HG03135 (cell line): ENCODE data around the gene RHEB.

Experiments
- ATAC-seq: cut with Tn5 transposase; IDR thresholded peaks from one replicate; pipeline ENCODE4 v1.9.1; 2021; ENCODE audit warnings: mild to moderate bottlenecking, moderate library complexity; ENCODE audit not compliant: unreplicated experiment

The RHEB gene

DNA sequence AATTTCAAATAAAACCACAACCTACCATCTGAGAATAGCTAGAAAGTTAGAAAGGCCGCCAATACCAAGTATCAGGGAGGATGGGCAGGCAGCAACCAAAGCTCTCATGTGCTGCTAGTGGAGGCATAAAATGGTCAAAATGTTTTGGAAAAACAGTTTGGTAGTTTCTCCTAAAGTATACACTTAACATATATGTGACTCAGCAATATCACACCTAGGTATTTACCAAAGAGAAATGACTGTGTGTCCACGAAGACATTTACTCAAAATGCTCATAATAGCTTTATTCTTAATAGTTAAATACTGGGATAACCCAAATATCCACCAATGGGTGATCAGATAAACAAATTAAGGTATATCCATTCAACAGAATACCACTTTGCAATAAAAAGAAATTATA, 14.3 kb downstream of the RHEB start:
- ATAC-seq, result no peak

DNA sequence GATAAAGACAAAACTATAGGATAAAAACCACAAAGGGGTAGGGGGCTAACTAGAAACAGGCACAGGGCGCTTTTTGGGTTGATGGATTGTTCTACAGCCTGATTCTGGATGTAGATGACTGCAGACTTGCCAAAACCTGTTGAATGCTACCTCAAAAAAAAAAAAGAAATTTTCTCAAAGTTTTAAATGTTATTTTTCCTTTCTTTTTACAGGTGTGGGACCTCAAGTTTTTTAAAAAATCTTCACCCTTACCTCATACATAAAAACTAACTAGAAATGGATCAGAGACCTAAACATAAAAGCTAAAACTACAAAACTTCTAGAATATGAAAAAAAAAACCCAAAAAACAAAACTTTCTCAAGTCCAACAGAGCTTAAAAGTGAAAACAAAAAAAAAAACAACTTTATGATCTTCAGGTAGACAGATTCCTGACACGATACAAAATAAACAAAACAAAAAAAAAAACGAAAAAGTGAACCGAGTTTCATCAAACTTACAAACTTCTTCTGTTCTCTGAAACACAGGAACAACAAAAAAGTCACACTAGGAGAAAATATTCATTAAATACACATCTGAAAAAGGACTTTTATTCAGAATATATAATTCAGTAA, 14.9 kb downstream of the RHEB start:
- ATAC-seq, result no peak

DNA sequence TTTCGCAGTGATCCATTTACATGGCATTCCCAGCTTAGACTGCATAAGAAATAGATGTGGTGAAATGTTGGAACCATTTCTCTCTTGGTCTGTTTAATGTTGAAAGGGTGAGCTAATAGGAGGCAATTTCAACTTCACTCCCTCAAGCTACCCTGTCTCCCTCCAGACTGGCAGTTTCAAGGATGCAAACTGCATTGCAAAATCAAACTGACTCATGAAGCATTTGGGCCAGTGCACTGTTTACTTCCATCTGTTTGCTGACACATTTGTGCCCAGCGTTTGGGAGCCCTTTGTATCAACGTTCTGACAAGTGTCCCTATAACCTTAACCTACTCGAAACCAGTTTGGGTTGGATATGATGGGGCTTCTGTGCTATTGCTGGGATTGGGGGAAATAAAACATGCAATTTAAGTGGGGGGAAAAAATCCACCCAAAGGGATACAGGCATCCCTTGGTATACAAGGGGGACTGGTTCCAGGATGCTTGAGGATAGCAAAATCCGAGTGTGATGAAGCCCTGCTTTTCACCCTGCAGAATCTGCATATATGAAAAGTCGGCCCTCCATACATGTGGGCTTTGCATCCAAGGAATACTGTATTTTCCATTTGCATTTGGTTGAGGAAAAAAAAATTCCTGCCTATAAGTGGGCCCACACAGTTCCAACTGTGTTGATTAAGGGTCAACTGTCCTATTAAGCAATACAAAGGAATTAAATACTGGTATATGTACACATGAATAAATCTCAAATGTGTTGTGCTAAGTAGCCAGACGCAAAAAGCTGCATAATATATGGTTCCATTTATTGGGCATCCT, 15.6 kb downstream of the RHEB start:
- ATAC-seq, result no peak

DNA sequence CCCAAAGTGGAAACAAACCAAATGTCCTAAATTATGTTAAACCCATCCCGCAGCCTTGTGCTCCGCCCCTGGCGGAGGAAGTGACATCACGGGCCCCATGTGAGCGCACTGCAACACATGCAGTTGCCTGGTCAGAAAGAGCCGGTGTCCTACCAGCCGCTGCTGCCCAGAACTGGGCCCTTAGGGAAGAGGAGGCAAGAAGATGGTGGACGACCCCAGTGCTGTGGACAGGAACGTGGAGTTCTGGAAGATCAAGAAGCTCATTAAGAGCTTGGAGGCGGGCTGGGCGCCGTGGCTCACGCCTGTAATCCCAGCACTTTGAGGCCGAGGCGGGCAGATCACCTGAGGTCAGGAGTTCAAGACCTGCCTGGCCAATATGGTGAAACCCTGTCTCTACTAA, 18.0 kb downstream of the RHEB start:
- no peak for ATAC-seq

DNA sequence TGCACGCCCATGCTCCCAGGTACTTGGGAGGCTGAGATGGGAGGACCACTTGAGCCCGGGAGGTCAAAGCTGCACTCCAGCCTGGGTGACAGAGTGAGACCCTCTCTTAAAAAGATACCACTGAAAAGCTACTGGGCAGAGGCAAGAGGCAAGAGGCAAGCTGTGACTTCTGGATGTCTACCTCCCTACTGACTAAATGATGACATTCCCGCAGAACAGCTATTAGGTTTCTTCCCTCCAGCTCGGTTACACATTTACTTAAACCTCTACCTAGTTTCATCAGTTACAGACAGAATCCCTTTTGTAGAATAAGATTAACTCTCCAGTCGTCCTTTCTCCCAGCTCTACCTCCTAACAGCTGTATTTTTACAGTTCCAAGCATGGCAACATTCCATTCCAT, 21.2 kb downstream of the RHEB start:
- ATAC-seq, result no peak

DNA sequence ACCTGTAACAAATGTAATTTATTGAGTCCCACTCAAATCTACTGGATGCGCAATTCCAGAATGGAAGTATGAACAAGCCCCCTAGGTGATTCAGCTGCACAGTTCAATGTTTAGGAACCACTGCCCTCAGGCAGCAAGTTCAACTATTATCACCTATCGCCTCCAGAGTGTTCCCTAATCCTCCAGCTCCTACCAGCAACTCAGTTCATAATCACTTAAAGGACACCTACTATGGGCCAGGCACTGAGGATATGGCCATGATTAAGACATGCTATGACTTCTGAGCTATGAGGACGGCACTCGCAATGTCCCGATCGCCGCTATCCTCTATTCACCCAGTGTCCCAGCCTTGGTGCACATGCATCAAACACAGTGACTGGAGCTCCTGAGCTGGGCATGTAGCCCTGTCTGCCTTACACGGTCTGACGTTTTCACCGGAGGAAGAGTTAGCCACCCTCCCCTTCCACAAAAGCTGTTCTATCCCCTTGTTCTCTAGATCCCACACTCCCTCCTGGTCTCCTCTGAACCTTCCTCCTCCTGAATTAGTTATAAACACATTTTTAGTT, 22.3 kb downstream of the RHEB start:
- ATAC-seq, result no peak

DNA sequence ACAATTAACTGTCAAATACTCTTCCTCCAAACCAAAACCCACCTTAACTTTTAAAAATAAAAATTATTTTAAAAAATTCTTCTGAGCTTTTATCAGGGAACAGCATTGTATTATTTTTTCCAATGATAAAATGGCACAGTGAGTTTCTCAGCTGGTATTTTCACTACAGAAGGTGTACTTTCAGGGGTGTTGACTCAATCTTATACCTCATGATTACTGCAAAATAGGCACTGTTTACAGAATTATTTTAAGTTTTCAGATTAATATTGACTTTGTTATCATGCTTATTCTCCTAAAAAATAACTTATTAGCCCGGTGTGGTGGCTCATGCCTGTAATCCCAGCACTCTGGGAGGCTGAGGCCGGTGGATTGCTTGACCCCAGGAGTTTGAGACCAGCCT, 24.3 kb downstream of the RHEB start:
- ATAC-seq, result no peak

DNA sequence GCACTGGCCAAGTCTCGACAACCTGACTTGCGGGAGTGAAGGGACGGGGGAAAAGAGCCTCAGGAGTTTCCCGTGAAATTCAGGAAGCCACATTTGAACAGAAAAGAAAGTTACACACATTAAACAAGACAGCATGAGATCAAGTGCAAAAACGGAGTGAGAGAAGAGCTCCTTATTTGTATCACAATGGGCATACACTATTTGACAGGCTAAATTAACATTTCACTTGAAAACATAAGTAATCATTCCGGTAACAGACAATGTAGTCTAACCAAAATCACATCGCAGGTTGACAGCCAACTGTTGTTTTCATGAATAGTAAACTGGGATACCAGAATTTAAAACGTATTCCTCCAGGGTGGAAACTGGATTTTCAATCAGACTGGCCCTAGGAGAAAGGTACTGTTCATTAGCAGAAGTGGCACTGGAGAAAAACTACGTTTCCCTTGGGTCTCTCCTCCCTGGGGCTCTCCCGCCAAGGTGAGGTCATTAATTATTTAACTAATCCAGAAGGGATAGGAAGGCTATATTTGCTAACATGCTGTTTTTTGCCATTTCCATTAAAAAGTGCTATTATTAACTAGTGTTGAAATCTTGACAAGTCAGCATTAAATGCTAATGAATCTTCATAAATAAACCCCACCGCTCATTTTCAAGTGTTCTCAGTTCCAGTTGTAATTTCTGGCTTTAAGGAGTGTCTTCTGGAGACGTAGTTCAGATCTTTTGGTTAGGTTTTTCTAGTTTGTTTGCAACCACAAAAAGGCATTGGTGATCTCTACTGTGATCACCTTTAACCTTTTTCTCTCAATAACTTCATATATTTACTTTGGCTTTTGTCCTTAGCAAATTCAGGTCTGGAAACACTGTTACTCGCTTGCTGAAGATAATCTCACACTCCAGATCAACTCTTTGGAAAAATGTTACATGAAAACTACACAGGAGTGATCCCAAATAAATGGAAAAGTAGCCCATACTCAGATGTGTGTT, 25.1 kb downstream of the RHEB start:
- no peak for ATAC-seq

DNA sequence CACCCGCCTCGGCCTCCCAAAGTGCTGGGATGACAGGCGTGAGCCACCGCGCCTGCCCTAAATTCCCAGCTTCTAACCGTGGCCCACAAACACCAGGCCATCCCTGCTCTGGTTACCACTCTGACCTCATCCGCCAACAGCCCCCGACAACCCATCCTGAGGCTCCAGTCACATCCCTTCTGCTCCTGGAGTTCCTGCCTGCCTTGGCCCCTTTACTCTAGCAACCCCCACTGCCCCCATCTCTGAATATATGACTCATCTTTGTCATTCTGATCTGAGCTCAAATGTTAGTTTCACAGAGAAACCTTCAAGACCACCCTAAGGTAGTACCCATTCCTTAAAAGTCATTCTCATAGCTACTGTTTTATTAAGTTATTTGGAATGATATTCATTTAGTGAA, 26.6 kb downstream of the RHEB start:
- ATAC-seq, result no peak

DNA sequence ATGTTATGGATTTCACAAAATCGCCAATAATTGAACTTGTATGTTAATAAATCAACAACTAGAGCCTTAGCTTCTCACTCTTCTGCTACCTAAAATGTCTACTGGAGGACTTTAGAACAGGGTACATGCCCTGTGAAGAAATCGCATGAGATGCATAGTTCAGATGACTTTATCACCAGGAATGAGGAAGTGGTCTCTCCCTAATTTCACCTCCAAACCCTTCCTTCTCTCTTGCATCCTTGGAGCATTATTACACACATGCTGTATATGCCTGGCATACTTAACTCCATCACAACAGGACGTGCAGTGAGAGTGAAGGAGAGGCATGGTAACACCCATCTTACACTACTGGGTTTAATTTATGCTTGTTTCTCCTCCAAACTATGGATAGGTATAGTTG, 27.8 kb downstream of the RHEB start:
- no peak for ATAC-seq

DNA sequence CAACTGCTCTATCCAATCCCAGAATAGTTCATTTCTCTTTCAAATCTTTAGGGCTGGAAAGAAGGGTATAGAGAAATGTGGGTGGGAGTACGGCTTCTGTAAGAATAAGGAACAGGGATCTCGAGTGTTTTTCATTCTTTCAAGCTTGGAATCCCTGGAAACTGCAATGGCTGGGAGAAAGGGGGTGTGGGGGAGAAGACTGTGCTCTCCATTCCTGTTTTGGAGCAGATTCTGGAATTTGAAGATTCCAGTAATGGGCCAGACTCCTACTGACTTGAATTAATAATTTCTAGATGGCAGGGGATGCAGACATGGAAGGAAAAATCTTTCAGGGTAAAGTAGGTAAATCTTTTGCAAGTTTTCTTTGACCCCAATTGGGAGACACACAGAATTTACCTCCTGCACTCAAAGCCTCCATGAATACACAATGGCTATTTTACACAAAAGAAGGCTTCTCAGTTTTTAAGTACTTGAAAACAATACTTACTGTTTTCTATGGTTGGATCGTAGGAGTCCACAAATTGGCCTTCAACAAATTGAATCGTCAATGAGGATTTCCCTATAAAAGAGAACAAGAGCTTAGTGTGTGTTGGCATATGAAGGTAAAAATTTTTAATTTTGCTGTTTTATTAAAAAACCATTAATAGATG, 29.1 kb downstream of the RHEB start:
- no peak for ATAC-seq

DNA sequence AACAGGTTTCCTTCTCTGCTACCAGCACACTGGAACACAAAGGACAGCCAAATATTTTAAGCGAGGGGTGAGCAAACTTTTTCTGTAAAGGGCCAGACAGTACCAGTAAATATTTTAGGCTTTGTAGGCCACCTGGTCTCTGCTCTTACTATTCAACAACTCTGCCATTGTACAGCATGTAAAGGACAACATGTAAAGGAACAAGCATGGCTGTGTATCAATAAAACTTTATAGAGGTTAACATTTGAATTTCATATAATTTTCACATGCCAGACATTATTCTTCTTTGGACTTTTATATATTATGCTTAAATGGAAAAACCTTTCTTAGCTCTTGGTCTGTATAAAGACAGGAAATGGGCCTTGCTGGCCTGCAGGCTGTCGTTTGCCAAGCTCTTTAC, 30.2 kb downstream of the RHEB start:
- ATAC-seq, result no peak

DNA sequence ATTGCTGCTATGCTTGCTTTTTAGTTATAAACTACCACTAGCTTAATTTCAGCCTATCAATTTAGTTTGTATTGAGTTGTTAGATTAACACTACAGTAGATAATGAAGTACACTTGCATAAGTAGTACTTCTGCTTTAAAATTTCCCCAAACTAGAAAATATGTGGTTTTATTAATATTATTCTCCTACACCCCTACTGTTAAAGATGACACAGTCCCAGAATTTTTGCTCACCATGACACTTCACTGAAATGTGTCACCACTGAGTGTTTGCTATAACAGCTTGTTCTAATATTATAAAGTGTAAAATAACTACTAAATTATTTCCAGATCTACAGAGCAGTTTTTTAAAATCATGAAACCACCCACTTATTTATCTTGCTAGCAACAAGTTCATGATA, 31.6 kb downstream of the RHEB start:
- no peak for ATAC-seq

DNA sequence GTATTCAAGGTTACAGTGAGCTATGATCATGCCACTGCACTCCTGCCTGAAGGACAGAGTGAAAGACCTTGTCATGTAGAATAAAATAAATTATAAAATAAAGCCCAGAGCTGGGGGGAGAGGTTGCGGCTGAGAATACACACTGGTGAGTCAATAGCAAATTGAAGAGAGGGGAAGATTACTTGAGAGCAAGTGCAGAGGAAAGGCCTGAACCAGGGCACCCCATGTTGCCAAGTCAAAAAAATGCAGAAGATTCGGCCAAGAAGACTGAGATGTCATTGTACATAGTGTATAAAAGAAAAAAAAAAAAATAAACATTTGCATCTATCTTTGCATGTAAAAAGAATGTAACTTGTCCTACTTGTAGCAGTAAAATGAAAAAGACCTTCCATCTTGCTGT, 32.5 kb downstream of the RHEB start:
- ATAC-seq, result no peak

DNA sequence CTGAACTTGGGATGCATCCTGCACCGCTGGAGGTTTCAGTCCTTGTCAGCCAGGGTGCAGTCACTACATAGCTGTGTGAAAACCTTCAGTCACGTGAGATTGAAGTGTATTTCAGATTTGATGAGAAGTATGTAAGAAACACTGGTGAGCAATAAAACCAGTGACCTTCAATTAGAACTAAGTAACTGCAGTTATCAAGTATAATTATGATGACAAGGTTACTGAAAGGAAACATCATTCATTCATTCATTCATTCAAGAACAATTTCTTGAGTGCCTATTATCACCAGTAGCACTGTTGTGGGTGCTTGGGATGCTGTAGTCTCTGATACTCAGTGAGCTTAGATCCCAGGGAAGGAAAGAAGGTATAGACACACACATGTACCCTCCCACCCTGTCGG, 33.6 kb downstream of the RHEB start:
- ATAC-seq, result no peak

DNA sequence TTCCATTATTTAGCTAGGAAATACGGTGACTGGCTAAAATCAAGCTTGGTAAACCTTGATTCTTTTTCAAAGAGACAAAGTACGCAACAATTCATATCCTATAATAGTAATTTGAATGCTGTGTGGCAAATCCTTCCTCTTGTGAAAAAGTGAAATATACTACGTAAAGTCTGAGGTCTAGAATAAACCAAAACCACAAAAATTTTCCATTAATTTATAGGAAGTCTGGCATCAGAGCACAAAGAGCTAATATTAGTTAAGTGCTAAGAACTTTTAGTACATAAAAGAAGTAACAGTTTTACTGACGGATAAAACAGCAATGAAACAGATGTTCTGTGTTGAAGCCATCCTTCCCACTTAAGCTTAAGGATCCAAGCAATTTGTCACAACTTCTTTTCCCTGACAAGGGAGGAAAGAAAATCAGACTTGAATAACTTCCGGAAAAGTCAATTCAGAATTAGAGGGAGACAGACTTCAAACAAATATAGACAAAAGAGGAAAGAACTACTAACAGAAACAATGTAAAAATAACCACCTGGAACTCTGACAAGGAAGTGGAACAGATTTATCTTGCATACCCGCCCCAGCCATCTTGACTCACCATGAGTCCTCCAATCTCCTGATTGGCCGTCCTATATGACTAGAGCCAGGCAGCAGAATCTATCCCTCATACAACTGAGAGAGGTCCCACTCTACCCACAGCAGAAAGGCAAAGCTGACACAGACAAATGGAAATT, 34.6 kb downstream of the RHEB start:
- no peak for ATAC-seq

DNA sequence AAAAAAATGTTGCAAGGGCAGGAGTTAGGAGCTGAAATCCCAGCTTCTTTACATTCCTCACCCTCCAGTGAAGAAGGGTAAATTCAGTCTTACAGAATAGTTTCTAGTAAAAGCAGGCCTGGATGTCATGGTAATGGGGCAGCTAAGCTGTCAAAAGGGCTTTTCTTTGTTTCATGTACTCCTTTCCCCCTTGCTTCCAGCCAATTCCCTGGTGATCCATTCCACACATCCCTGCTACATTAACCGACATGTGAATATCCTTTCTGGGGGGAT, 36.0 kb downstream of the RHEB start:
- ATAC-seq, result no peak

DNA sequence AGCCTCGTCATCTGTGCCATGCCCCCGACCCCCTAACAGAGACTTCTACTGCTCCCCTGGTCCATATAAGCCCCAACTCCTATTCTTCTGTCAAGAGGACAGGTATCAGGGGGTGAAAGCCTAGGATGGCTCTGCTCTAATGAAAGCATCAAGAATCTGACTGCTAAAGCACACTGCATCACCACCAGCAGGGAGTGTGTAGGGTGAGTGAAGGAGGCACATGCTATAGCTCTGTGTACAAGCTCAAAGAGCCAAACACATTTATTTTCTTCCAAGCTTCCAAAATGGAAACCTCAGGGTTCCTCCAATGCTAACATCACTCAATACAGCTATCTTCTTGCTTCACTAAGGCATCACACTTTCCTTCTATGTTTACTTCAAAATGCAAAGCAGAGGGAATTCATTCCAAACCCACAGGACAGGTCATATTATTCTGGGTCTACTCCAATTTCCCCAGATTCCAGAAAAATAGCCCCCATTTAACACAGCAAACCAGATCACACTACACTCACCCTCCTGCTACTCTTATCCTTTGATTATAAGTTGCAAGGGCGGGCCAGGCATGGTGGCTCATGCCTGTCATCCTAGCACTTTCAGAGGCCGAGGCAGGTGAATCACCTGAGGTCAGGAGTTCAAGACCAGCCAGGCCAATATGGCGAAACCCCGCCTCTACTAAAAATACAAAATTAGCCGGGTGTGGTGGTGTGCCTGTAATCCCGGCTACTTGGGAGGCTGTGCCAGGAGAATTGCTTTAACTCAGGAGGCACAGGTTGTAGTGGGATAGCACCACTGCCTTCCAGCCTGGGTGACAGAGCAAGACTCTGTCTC, 36.6 kb downstream of the RHEB start:
- ATAC-seq, result no peak

DNA sequence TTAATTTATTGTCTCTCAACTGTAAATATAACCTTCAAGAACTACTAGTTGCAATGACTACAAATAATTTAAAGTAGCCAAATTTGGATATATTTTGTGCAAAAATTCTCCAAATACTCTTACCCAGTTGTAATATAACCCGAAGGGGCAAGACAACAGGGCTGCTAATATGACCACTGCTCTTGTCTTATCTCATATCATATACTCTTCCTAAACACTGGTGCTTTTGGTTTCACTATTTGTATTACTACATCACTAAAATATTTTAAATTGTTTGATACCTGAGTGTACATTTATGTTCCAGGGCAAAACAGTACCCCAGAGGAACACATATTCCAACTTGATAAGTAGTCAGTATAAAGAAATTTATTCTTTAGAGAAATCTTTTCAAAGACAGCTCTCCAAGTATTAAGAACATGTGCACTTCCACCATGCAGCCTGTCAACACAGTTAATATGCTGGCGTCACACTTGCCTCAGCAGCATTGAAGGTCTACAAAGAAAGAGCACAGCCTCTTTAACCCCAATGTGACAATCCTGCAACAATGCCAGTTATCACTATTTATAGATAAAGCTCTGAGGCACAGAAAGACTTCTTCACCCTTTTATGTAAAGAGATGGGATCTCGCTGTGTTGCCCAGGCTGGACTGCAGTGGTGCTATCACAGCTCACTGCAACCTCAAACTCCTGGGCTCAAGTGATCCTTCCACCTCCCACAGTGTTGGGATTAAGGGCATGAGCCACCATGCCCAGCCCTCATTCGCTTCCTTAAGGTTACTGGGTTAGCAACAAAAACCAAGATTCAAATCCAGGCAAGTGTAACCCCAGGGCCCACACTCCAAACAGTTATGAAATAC, 37.8 kb downstream of the RHEB start:
- no peak for ATAC-seq
